Smooth muscle cell (in vitro differentiated cells): ENCODE data around the gene DUSP6. TPM values are rescaled to one million over a fixed set of nuclear protein-coding genes. Genes with fewer than 3 reads are reported as not detected.

Source experiments
- DNase-seq: peaks from one replicate; lab custom pipeline; 2025; ENCODE audit not compliant: unreplicated experiment; lab: John Stamatoyannopoulos, UW
- H2AFZ ChIP-seq: fragments of 200-600 bp; sonication (generic); 2 replicates; pipeline ENCODE4 v1.6.0; 2016; ENCODE audit warnings: antibody characterized with exemption, low read depth, mild to moderate bottlenecking
- H3F3A ChIP-seq: fragments of 200-600 bp; sonication (generic); 2 replicates; pipeline ENCODE4 v1.6.0; 2017; ENCODE audit warnings: antibody characterized with exemption, low read depth
- H3K27ac ChIP-seq: fragments of 200-600 bp; sonication (generic); 2 replicates; pipeline ENCODE4 v1.5.1; 2016; ENCODE audit warnings: low read depth, mild to moderate bottlenecking
- H3K27me3 ChIP-seq: fragments of 200-600 bp; sonication (generic); 2 replicates; pipeline ENCODE4 v1.6.1; 2016; ENCODE audit warnings: low read depth, mild to moderate bottlenecking
- H3K36me3 ChIP-seq: fragments of 200-600 bp; sonication (generic); 2 replicates; pipeline ENCODE4 v1.5.1; 2016; ENCODE audit warnings: low read depth
- H3K4me1 ChIP-seq: fragments of 200-600 bp; sonication (generic); 2 replicates; pipeline ENCODE4 v1.5.1; 2016; ENCODE audit warnings: low read depth
- H3K4me2 ChIP-seq: fragments of 200-600 bp; sonication (generic); 2 replicates; pipeline ENCODE4 v1.6.0; 2016; ENCODE audit warnings: mild to moderate bottlenecking
- H3K4me3 ChIP-seq: fragments of 200-600 bp; sonication (generic); 2 replicates; pipeline ENCODE4 v1.5.1; 2016; ENCODE audit warnings: mild to moderate bottlenecking
- H3K79me2 ChIP-seq: fragments of 200-600 bp; sonication (generic); 2 replicates; pipeline ENCODE4 v1.6.0; 2016; ENCODE audit warnings: low read depth, mild to moderate bottlenecking
- H3K9ac ChIP-seq: fragments of 200-600 bp; sonication (generic); 2 replicates; pipeline ENCODE4 v1.6.0; 2016; ENCODE audit warnings: low read depth
- H3K9me3 ChIP-seq: fragments of 200-600 bp; sonication (generic); replicated peaks from 2 replicates; pipeline ENCODE4 v1.5.1; 2016; ENCODE audit warnings: low read depth
- H4K20me1 ChIP-seq: fragments of 200-600 bp; sonication (generic); 2 replicates; pipeline ENCODE4 v1.6.0; 2016; ENCODE audit warnings: low read depth
- CTCF ChIP-seq: fragments of 200-600 bp; sonication (generic); IDR thresholded peaks from 2 replicates; pipeline ENCODE4 v1.5.1; 2017; ENCODE audit warnings: borderline replicate concordance, mild to moderate bottlenecking, antibody characterized with exemption; ENCODE audit not compliant: insufficient read depth, poor library complexity, severe bottlenecking
- WGBS: methylation state at CpG from one replicate; pipeline ENCODE4 v1.1.7; 2016; ENCODE audit warnings: low lambda C conversion rate; 5-methylcytosine and 5-hydroxymethylcytosine counted together
- polyA plus RNA-seq: library from polyadenylated mRNA; unstranded; fragments of >200 nt; fragmentation: Nextera tagmentation; extraction: Ambion mirVana; gene quantifications from 2 replicates; pipeline ENCODE4 v1.2.1, GENCODE V29; 2016
- total RNA-seq: library from RNA; depleted of rRNA; stranded (reverse); fragments of >200 nt; gene quantifications from 2 replicates; pipeline ENCODE4 v1.2.3, GENCODE V29; 2014

The DUSP6 gene
- total and polyA plus RNA-seq, 2 experiments from 2014 or later: 147 to 192 TPM

GRCh38 chr12:89355243-89356068, 3.2 kb upstream of the DUSP6 start:
- Histone ChIP-seq H3K4me3 (peak overlapping the region; percentile 87), H3K27me3 (no peaks in the 10 kb centered on the region), H3F3A (peaks cover 16% of the 10 kb centered on the region), H3K4me1 (peaks cover 40% of the 10 kb centered on the region), H3K4me2 (peak overlapping the region; percentile 93), H3K36me3 (no peaks in the 10 kb centered on the region), H2AFZ (peak overlapping the region; percentile 48), H3K27ac (peak overlapping the region; percentile 97), H3K79me2 (peaks cover 53% of the 10 kb centered on the region), H3K9me3 (no peaks in the 10 kb centered on the region), H3K9ac (peak overlapping the region; percentile 85), H4K20me1 (peaks cover 21% of the 10 kb centered on the region)
- no peak for DNase-seq
- 40% methylated on average over 18 of the region's 18 CpGs for WGBS
- peak; percentile 7 for TF ChIP-seq CTCF

GRCh38 chr12:89354612-89355067, 2.3 kb upstream of the DUSP6 start:
- peaks cover 61% of the 10 kb centered on the region for H3K79me2 ChIP-seq
- peak overlapping the region; percentile 93 for H3K4me2 ChIP-seq
- no peak for DNase-seq

GRCh38 chr12:89353823-89354611, 1.7 kb upstream of the DUSP6 start:
- Histone ChIP-seq H3K4me1 (peaks cover 49% of the 10 kb centered on the region), H3F3A (peaks cover 16% of the 10 kb centered on the region), H3K79me2 (peaks cover 61% of the 10 kb centered on the region), H3K27me3 (no peaks in the 10 kb centered on the region), H3K9me3 (no peaks in the 10 kb centered on the region), H4K20me1 (peaks cover 35% of the 10 kb centered on the region), H2AFZ (peak overlapping the region; percentile 48), H3K4me2 (peak overlapping the region; percentile 93), H3K4me3 (peak overlapping the region; percentile 87), H3K9ac (peak overlapping the region; percentile 85), H3K36me3 (no peaks in the 10 kb centered on the region), H3K27ac (peak overlapping the region; percentile 97)
- under 1% methylated on average over 66 of the region's 74 CpGs for WGBS
- DNase-seq: no peak
- TF ChIP-seq CTCF: no peak

More at GRCh38 chr12:89354612-89355067, 2.3 kb upstream of the DUSP6 start:
- Histone ChIP-seq H3K4me3 (peak overlapping the region; percentile 87), H3K9ac (peak overlapping the region; percentile 85), H3K9me3 (no peaks in the 10 kb centered on the region), H4K20me1 (peaks cover 29% of the 10 kb centered on the region), H3K4me1 (peaks cover 43% of the 10 kb centered on the region), H2AFZ (peak overlapping the region; percentile 48), H3F3A (peaks cover 16% of the 10 kb centered on the region), H3K36me3 (no peaks in the 10 kb centered on the region), H3K27ac (peak overlapping the region; percentile 97), H3K27me3 (no peaks in the 10 kb centered on the region)
- whole genome bisulfite sequencing: 4% methylated on average over 17 of the region's 17 CpGs
- TF ChIP-seq CTCF: no peak
